BE2C (cell line): ENCODE measurements around the gene PGAM2.

Source experiments
- DNase-seq: peaks from one replicate; pipeline ENCODE4 v3.0.0-alpha.2; 2020
- H3K27me3 ChIP-seq: fragments of 250-450 bp; sonication (Bioruptor Pico); 2 replicates; pipeline ENCODE4 v1.5.1; 2020; ENCODE audit warnings: mild to moderate bottlenecking
- H3K36me3 ChIP-seq: fragments of 250-450 bp; sonication (Bioruptor Pico); 2 replicates; pipeline ENCODE4 v1.5.1; 2020; ENCODE audit warnings: mild to moderate bottlenecking
- H3K4me1 ChIP-seq: fragments of 250-450 bp; sonication (Bioruptor Pico); 2 replicates; pipeline ENCODE4 v1.5.1; 2020
- H3K4me3 ChIP-seq: 2 replicates; pipeline ENCODE4 v1.5.1; 2011; ENCODE audit warnings: low read depth, low read length
- H3K9me3 ChIP-seq: fragments of 250-450 bp; sonication (Bioruptor Pico); 2 replicates; pipeline ENCODE4 v1.5.1; 2020
- CTCF ChIP-seq: IDR thresholded peaks from 2 replicates; pipeline ENCODE4 v1.5.1; 2012; ENCODE audit warnings: mild to moderate bottlenecking, low read depth, low read length

The PGAM2 gene

DNA sequence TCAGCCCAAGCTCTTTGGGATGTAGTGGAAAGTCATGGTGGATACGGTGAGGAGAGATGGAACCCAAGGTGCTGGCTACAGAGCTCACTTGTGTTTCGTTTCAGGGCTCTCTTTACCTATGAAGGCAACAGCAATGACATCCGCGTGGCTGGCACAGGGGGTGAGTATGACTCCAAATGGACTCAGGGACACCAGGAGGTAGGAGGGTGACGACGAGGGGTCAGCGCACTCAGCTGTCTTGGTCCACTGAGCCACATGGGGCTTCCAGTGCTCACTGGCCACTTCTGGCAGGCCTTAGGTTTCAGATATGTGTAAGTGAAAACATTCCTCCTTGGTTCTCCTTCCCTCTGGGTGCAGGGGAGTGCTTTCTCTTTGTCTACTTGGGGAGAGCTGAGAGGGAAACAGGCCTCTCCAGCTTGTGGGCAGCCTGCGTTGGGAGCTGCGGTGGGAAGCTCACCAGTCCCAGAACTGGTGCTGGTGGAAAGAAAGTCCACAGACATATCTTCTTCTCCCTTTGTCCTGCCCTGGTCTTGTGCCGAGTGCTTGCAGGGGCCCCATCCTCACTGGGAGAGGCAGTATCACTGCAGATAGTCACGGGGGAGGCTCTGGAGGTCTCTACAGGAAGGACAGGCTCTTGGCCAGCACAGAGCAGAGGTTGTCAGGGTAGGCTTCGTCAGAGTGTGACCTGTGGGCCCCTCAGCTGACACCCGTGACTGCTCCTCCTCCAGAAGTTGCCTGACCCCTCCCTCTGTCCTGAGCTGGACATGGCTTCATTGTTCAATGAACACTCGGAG, 15.0 kb downstream of the PGAM2 start:
- Histone ChIP-seq H3K27me3 (no peaks in the 10 kb centered on the region), H3K4me3 (no peak overlapping the region), H3K9me3 (no peaks in the 10 kb centered on the region), H3K36me3 (peaks cover 43% of the 10 kb centered on the region), H3K4me1 (no peaks in the 10 kb centered on the region)
- TF ChIP-seq CTCF, result no peak
- DNase-seq, result no peak

DNA sequence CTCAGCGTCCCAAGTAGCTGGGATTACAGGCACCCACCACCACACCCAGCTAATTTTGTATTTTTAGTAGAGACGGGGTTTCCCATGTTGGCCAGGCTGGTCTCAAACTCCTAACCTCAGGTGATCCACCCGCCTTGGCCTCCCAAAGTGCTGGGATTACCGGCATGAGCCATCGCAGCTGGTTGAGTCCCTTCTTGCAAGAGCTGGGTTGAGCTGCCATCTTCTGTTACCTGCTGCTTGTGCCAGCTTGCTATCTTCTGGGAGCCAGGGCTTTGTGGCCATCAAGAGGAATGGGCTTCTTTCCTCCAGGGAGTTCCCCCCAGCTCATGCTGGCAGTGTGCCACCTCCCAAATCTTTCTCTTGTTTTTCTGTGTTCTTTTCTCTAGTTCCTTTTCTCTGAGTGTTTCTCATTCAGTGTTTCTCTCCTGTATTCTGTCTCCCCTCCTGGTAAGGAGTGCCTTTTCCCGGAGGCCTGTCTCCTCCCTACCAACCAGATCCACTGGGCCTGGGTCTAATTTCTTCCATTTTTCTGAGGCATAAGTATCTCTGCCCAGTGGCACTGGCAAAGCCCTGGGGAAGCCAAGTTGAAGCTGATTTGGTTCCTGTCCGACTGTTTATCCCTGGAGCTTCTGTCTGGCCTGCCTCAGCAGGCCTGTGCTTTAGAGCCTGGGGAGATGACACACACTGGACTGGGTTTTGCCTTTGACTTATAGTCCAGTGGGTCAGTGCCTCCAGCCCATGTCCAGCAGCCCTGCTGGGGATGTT, 17.2 kb downstream of the PGAM2 start:
- H3K27me3 ChIP-seq, result no peaks in the 10 kb centered on the region
- H3K9me3 ChIP-seq, result no peaks in the 10 kb centered on the region
- TF ChIP-seq CTCF, result no peak
- no peaks in the 10 kb centered on the region for H3K4me1 ChIP-seq
- DNase-seq, result no peak
- no peak overlapping the region for H3K4me3 ChIP-seq
- H3K36me3 ChIP-seq, result peaks cover 37% of the 10 kb centered on the region

DNA sequence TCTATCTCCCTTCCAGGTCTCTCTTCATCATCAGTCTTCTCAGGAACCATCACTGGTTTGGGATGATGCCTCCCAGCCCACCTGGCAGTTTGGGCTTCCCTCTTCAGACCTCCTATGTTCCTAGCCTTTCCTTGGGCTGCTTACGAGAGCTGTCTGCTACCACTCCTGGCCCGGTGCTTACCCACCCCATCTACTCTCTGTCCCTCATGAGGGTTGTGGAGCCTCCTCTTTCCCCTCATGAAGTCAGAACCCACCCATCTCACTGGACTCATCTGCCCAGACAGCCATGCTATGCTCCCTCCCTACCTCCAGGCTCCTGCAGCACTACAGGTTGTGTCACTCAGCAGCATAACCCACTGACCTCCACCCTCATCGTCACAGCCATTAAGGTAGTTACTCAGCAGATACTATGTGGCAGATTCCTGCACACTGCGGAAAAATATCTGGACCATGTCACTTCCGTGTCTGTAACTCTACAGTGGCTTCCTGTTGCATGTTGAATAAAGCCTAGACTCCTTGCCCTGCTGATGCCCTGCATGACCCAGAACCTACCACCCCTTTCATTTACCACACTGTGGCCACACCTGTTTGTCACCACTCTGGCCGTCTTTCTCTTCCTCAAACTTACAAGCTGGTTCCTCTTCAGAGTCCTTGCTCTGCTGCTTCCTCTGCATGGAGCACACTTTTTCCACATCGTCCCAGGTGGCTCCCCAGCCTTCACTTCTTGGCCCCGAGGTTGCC, 18.9 kb downstream of the PGAM2 start:
- Histone ChIP-seq H3K9me3 (no peaks in the 10 kb centered on the region), H3K27me3 (no peaks in the 10 kb centered on the region), H3K4me1 (no peaks in the 10 kb centered on the region), H3K4me3 (no peak overlapping the region), H3K36me3 (peaks cover 24% of the 10 kb centered on the region)
- no peak for TF ChIP-seq CTCF
- no peak for DNase-seq

DNA sequence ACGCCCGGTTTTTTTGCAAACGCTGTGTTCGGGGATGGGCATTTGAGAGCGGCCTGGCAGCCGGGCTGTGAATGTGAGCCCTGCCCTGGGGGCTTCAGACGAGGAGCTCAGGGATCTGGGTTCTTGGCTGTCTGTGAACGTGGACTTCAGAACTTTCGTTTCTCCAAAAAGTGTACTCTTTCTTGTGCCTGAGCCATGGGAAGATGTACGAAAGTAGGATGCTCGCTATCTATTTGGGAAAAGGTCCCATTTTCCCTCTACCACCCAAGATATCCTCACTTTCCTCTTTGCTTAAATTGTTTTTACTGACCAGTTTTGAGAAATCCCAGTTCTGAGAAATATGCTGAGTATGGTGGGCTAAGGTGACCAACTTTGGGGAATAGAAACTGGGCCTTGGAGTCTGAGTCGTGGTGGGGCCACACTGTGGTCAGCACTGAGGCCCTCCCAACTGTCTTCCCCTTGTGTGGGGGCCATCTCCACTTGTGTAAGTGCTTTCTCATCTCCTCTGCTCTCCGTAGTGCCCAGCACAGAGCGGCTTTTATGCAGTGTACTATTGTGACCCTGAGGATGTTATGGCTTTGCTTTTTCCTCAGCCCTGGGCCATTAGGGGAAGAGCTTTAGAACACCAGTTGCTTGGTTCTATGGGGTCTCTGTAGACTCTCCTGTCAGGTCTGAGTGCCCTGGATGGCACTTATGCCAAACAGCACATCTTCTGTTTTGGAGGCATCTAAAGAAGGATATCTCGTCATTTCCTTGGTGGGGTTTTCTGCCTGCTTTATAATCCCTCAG, 19.9 kb downstream of the PGAM2 start:
- Histone ChIP-seq H3K36me3 (peaks cover 15% of the 10 kb centered on the region), H3K27me3 (no peaks in the 10 kb centered on the region), H3K9me3 (no peaks in the 10 kb centered on the region), H3K4me3 (peak overlapping the region; percentile 94), H3K4me1 (no peaks in the 10 kb centered on the region)
- no peak for TF ChIP-seq CTCF
- DNase-seq, result no peak

DNA sequence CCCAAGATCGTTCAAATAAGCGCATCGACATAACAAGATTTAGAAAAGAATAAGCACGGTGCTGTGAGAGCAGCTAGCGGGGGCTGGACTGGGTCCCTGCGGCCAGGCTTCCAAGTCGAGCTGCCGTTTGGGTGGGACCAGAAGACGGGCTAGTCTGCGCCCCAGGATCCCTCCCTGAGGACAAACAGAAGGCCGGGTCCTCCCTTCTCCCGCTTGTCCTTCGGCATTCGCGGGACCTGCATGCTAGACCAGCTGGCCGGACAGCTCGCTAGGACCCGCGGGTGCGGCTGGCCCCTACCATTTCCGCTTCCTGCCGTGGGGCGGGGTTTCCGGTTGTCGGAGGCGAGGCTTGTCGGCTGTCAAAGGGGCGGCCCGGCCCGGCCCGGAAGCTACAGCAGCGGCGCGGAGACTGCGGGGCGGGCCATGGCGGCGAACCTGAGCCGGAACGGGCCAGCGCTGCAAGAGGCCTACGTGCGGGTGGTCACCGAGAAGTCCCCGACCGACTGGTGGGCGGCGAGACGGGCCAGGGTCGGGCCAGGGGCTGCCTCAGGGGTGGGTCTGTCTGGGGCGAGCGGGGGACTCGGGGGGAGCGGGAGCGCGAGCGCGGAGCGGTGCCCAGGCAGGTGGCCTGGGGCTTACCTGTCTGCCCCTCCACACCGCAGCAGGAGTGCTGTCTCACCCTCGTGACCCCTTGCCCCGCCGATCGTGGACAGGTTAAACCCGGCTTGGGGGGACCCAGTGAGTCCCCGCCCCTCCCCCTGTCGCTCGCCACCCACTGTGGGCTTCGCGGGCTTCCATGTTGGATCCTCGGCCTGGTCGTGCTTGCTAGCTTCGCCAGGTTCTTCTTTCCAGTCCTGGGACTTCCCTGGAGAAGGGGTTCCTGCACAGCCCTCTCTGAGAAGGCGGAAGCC, 20.8 kb downstream of the PGAM2 start, which contains the start of gene DBNL:
Gene DBNL (plus strand): TSS at position 388 of the 911 bp plus-strand sequence. CDS start 36 bp downstream, at position 424.
- H3K4me1 ChIP-seq, result no peaks in the 10 kb centered on the region
- peak within 1 kb of the TSS; percentile 94 for H3K4me3 ChIP-seq
- peak; percentile 95 for DNase-seq
- peaks cover 6% of the 10 kb centered on the region for H3K36me3 ChIP-seq
- H3K9me3 ChIP-seq, result no peaks in the 10 kb centered on the region
- no peaks in the 10 kb centered on the region for H3K27me3 ChIP-seq
- no peak for TF ChIP-seq CTCF
